Right cardiac atrium (tissue), 5 donors: ENCODE data around the gene TSGA10. TPM values are rescaled to one million over a fixed set of nuclear protein-coding genes. Genes with fewer than 3 reads are reported as not detected.

Experiments used
- ATAC-seq, 2 donors: fragments of 200-7000 bp; cut with Tn5 transposase; one replicate each; pipeline versions ENCODE4 v1.8.0 to v1.9.1; 2020; ENCODE audit warnings: moderate library complexity in 2 of 2, mild to moderate bottlenecking in 1 of 2
- DNase-seq, 3 donors: peaks; one replicate each; pipeline ENCODE4 v3.0.0-alpha.2; 2020
- H3K27ac ChIP-seq: one replicate; pipeline ENCODE4 v1.5.1; 2013; ENCODE audit warnings: mild to moderate bottlenecking, low read length, control low read depth, moderate library complexity
- H3K27me3 ChIP-seq: one replicate; pipeline ENCODE4 v1.6.1; 2013; ENCODE audit not compliant: control insufficient read depth, insufficient read depth
- H3K4me1 ChIP-seq: one replicate; pipeline ENCODE4 v1.6.1; 2013; ENCODE audit warnings: low read length; ENCODE audit not compliant: control insufficient read depth, insufficient read depth
- H3K4me3 ChIP-seq: one replicate; pipeline ENCODE4 v1.5.1; 2013; ENCODE audit warnings: low read length, control low read depth
- H3K9me3 ChIP-seq: one replicate; pipeline ENCODE4 v1.6.1; 2013; ENCODE audit warnings: low read length; ENCODE audit not compliant: control insufficient read depth
- WGBS: extraction: QIAGEN DNeasy Blood & Tissue Kit; methylation state at CpG from one replicate; pipeline ENCODE4 v1.1.7; 2013; 5-methylcytosine and 5-hydroxymethylcytosine counted together
- intact Hi-C, 4 donors: fragments of 100-400 bp; cut with DNase I; formaldehyde crosslinking; loops; one replicate each; pipeline versions ENCODE4 v1.11.0 to v1.14.0; 2022 to 2023
- polyA plus RNA-seq: library from polyadenylated mRNA; stranded (reverse); fragments of 200-250 nt; gene quantifications from one replicate; pipeline ENCODE4 v1.2.3, GENCODE V29; 2013
- total RNA-seq, 4 donors: library from RNA; stranded (reverse); fragmentation: NEBNext Ultra II Directional; extraction: Animal tissue kit (Norgen Biotek cat#: 25700); gene quantifications; one replicate each; pipeline ENCODE4 v1.2.1, GENCODE V29; 2021
- donor health status: healthy with polysubstance abuse.
- donor health status: DM: no; HTN: yes; CAD: no.
- donor health status: DM: no; HTN: no; CAD: no.
- donor health status: DM: no; HTN: yes; CAD: no; lungs with severe emphysema.
- donor health status: DM: yes; HTN: yes; CAD: no.

The TSGA10 gene
- total and polyA plus RNA-seq, 5 donors: 2.5 to 5.2 (median 4.4) TPM

DNA sequence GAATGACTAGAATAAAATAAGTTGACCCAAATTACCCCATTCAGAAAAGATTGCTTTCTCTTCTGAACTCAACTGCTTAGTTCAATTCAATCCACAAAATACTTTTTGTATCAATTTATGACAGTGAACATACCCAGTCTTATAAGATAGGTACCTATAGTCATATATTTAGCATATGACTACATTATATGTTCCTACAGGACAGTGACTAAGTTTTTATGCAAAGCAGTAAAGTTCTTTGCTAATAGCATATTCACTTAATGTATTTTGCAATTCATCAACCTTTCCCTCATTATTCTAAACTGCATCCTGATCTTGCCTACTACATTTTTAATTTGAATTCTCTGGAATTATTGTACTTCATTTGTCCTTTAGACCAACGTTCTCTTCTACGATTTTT, 43.5 kb downstream of the TSGA10 start:
- Histone ChIP-seq H3K9me3 (no peaks in the 10 kb centered on the region), H3K27ac (no peak overlapping the region), H3K27me3 (no peaks in the 10 kb centered on the region), H3K4me1 (no peaks in the 10 kb centered on the region), H3K4me3 (no peak overlapping the region)
- WGBS: 84% methylated on average over 2 of the region's 2 CpGs
- no peak for ATAC-seq
- intact Hi-C loops: no loop called here
- DNase-seq: no peak

DNA sequence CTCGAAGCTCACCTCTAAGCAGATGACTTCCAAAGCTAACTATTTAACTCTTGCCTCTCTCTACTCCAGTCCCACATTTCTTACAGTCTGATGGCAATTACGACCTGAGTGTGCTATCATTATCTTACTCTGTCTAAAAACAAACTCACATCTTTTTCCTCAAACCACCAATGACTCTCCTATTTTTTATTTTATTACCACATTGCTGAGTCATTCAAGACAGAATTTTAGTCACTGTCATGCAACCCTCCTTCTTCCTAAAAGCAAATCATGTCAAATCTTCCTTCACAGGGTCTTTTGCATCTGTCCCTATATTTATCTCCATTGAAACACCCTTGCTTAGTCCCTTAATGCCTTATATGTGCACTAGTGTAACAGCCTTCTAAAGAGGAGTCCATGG, 47.8 kb downstream of the TSGA10 start:
- 46% methylated on average over 2 of the region's 2 CpGs for WGBS
- intact Hi-C loops: no loop called here
- Histone ChIP-seq H3K4me1 (no peaks in the 10 kb centered on the region), H3K4me3 (no peak overlapping the region), H3K27me3 (no peaks in the 10 kb centered on the region), H3K9me3 (no peaks in the 10 kb centered on the region), H3K27ac (no peak overlapping the region)
- DNase-seq: no peak
- no peak for ATAC-seq

DNA sequence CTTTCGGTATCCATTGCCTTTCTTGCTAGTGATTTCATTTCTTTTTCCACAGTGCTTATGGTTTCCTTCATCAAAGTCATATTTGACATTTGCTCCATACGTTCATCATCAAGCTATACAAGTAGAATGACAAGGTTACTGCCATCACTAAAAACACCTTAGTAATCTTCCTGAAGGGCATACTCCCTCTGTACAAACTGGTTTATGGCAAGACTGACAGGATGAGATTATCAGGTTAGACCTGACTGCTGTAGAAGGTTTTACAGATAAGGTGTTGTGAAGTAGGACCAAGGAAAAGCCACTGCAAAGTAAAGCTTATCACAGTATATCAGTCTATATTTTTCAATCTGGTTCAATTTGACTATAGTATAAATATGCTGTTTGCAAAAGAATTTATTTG, 50.7 kb downstream of the TSGA10 start:
- 71% methylated on average over 2 of the region's 2 CpGs for WGBS
- Histone ChIP-seq H3K4me1 (no peaks in the 10 kb centered on the region), H3K27me3 (no peaks in the 10 kb centered on the region), H3K4me3 (no peak overlapping the region), H3K9me3 (no peaks in the 10 kb centered on the region), H3K27ac (no peak overlapping the region)
- no peak for DNase-seq
- intact Hi-C loops: no loop called here
- no peak for ATAC-seq

DNA sequence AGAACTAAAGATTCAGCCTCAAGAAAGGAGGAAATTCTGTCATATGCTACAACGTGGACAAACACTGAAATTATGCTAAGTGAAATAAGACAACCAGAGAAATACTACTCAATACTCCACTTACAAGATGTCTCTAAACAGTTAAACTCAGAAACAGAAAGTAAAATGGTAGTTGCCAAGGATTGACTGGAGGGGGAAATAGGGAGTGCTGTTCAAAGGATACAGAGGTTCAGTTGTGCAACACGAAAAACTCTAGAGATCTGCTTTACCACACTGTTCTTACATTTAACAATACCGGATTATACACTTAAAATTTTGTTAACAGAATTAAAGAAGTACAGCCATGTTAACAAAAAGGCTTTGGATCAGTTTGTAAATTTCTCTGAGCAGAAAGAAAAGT, 53.0 kb downstream of the TSGA10 start:
- no peak overlapping the region for H3K27ac ChIP-seq
- WGBS: 29% methylated on average over 3 of the region's 3 CpGs
- H3K4me1 ChIP-seq: no peaks in the 10 kb centered on the region
- H3K9me3 ChIP-seq: no peaks in the 10 kb centered on the region
- no peak overlapping the region for H3K4me3 ChIP-seq
- ATAC-seq (peak; percentile 62 to 73), DNase-seq (no peak)
- no peaks in the 10 kb centered on the region for H3K27me3 ChIP-seq
- intact Hi-C loops: no loop called here

DNA sequence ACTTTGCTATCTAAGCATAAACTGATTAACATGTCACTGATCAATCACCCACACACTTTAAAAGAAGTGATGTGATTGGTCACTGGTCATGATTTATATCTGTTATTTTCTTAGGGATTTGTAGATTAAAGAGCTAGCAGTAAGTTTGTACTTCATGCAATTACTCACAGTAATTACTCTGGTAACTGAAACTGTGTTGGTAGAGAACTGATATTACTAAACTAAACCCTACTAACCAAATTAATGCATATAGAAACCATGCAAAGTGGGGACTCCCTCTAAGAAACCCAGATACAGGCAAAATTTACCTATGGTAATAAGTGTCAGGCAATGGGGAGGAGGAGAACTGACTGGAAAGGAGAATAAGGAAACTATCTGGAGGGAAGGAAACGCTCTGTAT, 58.0 kb downstream of the TSGA10 start:
- H3K9me3 ChIP-seq: no peaks in the 10 kb centered on the region
- WGBS: 74% methylated on average over 1 of the region's 1 CpG
- H3K27me3 ChIP-seq: no peaks in the 10 kb centered on the region
- ATAC-seq (no peak), DNase-seq (no peak)
- no peak overlapping the region for H3K4me3 ChIP-seq
- intact Hi-C loops: no loop called here
- no peaks in the 10 kb centered on the region for H3K4me1 ChIP-seq
- no peak overlapping the region for H3K27ac ChIP-seq

DNA sequence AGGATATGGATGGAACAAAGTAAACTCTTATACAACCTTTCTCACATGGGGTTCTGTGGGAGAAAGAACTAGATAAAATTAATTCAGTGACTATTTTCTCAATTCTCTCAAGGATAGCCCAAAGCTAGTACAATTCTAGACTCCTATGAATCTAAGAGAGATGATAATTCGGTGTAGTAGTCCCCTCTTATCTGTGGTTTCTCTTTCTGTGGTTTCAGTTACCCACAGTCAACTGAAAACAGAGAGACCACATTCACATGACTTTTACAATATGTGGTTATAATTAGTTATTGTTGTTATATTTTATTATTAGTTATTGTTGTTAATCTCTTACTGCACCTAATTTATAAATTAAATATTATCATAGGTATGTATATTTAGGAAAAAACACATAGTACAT, 66.7 kb downstream of the TSGA10 start:
- 74% methylated on average over 1 of the region's 1 CpG for WGBS
- no peak for DNase-seq
- Histone ChIP-seq H3K4me1 (no peaks in the 10 kb centered on the region), H3K9me3 (no peaks in the 10 kb centered on the region), H3K27me3 (no peaks in the 10 kb centered on the region), H3K4me3 (no peak overlapping the region), H3K27ac (no peak overlapping the region)
- ATAC-seq: no peak
- intact Hi-C loops: no loop called here

DNA sequence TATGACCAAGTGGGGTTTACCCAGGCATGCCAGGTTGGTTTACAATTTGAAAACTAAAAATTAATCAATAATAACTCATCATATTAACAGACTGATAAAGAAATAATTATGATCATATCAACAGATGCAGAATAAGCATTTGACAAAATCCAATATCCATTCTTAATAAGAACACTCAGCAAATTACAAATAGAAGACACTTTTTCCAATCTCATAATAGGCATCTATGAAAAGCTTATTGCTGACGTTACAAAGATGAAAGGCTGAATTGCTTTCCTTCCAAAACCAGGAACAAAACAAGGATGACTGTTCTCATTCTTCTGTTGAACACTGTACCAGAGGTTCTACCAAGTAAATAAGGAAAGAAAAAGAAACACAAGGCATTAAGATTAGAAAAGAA, 68.4 kb downstream of the TSGA10 start:
- intact Hi-C loops: no loop called here
- no peak for DNase-seq
- H3K4me3 ChIP-seq: no peak overlapping the region
- no peak for ATAC-seq
- H3K27me3 ChIP-seq: no peaks in the 10 kb centered on the region
- H3K9me3 ChIP-seq: no peaks in the 10 kb centered on the region
- no peaks in the 10 kb centered on the region for H3K4me1 ChIP-seq
- 60% methylated on average over 1 of the region's 1 CpG for WGBS
- H3K27ac ChIP-seq: no peak overlapping the region

DNA sequence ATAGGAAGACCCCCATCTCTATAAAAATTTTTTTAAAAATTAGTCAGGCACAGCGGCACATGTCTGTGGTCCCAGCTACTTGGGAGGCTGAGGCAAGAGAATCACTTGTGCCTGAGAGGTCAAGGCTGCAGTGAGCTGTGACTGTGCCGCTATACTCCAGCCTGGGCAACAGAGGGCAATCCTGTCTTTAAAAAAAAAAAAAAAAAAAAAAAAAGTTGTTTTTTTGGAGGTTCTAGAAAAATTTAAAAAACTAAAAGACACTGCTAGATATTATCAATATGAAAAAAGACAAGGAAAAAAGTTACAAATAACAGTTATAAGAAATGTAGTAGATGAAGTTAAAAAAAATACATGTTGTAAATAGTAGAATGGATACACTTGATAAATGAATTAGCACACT, 69.3 kb downstream of the TSGA10 start:
- ATAC-seq: no peak
- WGBS: 80% methylated on average over 2 of the region's 2 CpGs

DNA sequence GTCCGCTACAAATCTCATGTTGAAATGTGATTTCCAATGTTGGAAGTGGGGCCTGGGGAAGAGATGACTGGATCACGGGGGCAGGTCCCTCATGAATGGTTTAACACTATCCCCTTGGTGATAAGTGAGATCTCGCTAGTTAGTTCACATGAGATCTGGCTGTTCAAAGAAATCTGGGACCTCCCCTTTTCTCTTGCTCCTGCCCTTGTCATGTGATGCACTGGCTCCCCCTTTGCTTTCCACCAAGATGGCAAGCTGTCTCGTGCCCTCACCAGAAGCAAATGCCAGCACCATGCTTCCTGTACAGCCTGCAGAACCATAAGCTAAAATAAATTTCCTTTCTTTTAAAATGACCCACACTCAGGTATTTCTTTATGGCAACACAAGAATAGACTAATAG, 70.5 kb downstream of the TSGA10 start:
- 54% methylated on average over 4 of the region's 4 CpGs for WGBS
- no peak for DNase-seq
- Histone ChIP-seq H3K27me3 (no peaks in the 10 kb centered on the region), H3K27ac (no peak overlapping the region), H3K9me3 (no peaks in the 10 kb centered on the region), H3K4me1 (no peaks in the 10 kb centered on the region), H3K4me3 (no peak overlapping the region)
- ATAC-seq: no peak
- intact Hi-C loops: no loop called here

More for the DNA sequence above, 69.3 kb downstream of the TSGA10 start:
- no peak for DNase-seq
- Histone ChIP-seq H3K4me1 (no peaks in the 10 kb centered on the region), H3K27me3 (no peaks in the 10 kb centered on the region), H3K27ac (no peak overlapping the region), H3K9me3 (no peaks in the 10 kb centered on the region), H3K4me3 (no peak overlapping the region)
- intact Hi-C loops: no loop called here

DNA sequence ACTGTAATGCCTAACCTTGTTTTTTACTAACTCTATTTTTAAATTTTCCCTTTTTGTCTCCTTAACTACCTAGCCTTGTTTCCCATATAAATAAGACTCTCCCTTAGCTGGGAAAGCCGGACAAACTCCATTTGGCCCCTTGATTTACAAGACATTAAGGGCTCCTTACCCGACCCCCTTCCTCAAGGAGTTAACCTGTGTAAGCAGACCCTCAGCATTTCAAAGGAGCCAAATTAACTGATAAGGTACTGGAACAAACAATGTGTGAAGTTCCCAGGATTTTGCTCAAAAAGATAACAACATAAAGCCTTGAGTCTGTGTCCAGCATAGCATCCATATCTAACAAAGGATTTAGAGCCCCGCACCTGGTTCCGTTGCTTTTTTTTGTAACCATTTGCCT, 72.9 kb downstream of the TSGA10 start:
- ATAC-seq: no peak
- no peaks in the 10 kb centered on the region for H3K4me1 ChIP-seq
- no peak overlapping the region for H3K27ac ChIP-seq
- no peaks in the 10 kb centered on the region for H3K9me3 ChIP-seq
- no peaks in the 10 kb centered on the region for H3K27me3 ChIP-seq
- intact Hi-C loops: no loop called here
- 43% methylated on average over 4 of the region's 4 CpGs for WGBS
- H3K4me3 ChIP-seq: no peak overlapping the region
- no peak for DNase-seq

DNA sequence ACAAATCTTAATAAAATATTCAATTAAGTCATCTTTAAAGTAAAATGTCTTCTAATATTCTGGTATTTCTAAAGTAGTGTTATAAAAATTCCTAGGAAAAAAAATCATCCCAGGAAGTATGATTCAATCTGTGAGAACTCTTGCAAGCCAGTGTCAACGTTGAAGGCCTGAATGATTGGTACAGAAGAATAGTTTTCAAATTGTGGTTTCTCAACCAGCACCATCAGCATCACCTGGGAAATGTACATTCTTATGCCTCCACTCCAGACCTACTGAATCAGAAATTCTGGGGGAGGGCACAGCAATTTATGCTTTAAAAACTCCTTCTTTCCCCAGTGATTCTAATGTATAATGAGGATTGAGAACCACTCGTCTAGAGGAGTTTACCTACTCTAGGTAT, 75.5 kb downstream of the TSGA10 start:
- Histone ChIP-seq H3K27me3 (no peaks in the 10 kb centered on the region), H3K4me1 (no peaks in the 10 kb centered on the region), H3K27ac (no peak overlapping the region), H3K9me3 (no peaks in the 10 kb centered on the region), H3K4me3 (no peak overlapping the region)
- 60% methylated on average over 2 of the region's 2 CpGs for WGBS
- no peak for DNase-seq
- intact Hi-C loops: no loop called here
- no peak for ATAC-seq

DNA sequence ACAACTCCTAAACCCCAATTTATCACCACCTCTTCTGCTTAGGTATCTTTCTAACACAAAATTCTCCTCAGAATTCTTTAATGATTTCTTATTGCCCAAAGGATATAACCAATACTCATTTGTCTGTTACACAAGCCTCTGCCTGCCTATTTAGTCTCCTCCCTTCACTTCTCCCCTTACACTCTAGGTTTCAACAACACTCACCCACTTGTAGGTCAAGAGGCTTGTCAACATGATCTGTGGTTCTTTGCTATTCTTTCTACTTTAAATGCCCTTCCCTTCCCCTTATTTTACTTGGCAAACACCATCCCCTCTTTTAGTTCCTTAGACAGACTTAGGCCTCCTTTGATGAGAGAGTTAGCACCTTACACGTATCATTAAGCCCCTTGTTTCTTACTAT, 82.2 kb downstream of the TSGA10 start:
- 61% methylated on average over 1 of the region's 1 CpG for WGBS
- H3K4me1 ChIP-seq: no peaks in the 10 kb centered on the region
- DNase-seq (no peak), ATAC-seq (no peak)
- H3K27me3 ChIP-seq: no peaks in the 10 kb centered on the region
- H3K27ac ChIP-seq: no peak overlapping the region
- no peaks in the 10 kb centered on the region for H3K9me3 ChIP-seq
- no peak overlapping the region for H3K4me3 ChIP-seq
- intact Hi-C loops: no loop called here
